ES-I3 (cell line): ENCODE measurements around the gene CRYL1.
A peak's percentile ranks its signal among the peaks of the same experiment; 100 is the strongest.

Experiments used
- H3K36me3 ChIP-seq: 2 replicates; pipeline ENCODE4 v1.6.1; 2013; ENCODE audit warnings: mild to moderate bottlenecking, low read length, control low read depth, moderate library complexity; ENCODE audit not compliant: insufficient read depth
- H3K4me1 ChIP-seq: 2 replicates; pipeline ENCODE4 v1.6.1; 2013; ENCODE audit warnings: mild to moderate bottlenecking, control low read depth, low read length; ENCODE audit not compliant: insufficient read depth
- H3K9ac ChIP-seq: 2 replicates; pipeline ENCODE4 v1.6.1; 2013; ENCODE audit warnings: low read depth, mild to moderate bottlenecking, low read length, moderate library complexity
- H3K9me3 ChIP-seq: 2 replicates; pipeline ENCODE4 v1.6.1; 2013; ENCODE audit warnings: mild to moderate bottlenecking, low read length, moderate library complexity; ENCODE audit not compliant: control insufficient read depth, insufficient read depth

CRYL1 gene

GRCh38 chr13:20550799-20551198 is 25.1 kb upstream of the CRYL1 start:
- H3K9ac ChIP-seq = no peak overlapping the region
- no peaks in the 10 kb centered on the region for H3K9me3 ChIP-seq
- H3K36me3 ChIP-seq = no peaks in the 10 kb centered on the region
- H3K4me1 ChIP-seq = no peaks in the 10 kb centered on the region

- Histone ChIP-seq H3K9me3 (no peaks in the 10 kb centered on the region), H3K36me3 (no peaks in the 10 kb centered on the region), H3K9ac (no peak overlapping the region), H3K4me1 (no peaks in the 10 kb centered on the region)
These were observed 21.8 kb upstream of the CRYL1 start for GRCh38 chr13:20547479-20547908.

DNA sequence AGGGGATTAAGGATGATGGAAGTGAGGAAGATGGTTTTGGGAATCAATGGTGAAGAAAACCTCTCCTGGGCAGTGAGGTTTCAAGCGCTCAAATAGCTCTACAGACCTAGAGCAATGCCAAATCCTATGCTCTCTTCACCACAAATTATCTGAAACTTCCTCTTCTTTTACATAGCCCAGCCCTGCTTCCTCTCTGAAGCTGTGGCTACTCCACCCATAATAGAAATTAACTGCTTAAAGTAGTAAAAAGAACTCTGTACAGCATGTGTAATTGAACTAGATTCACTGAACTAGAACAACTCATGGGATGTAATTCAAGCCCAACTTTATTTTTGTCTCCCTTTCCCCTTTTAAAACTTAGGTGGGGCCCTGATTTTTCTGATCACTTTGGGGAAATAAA is 20.9 kb upstream of the CRYL1 start:
- no peak overlapping the region for H3K9ac ChIP-seq
- H3K36me3 ChIP-seq = no peaks in the 10 kb centered on the region
- no peaks in the 10 kb centered on the region for H3K4me1 ChIP-seq
- H3K9me3 ChIP-seq = no peaks in the 10 kb centered on the region

GRCh38 chr13:20544201-20544923 is 18.7 kb upstream of the CRYL1 start:
- H3K9me3 ChIP-seq = no peaks in the 10 kb centered on the region
- no peak overlapping the region for H3K9ac ChIP-seq
- H3K36me3 ChIP-seq = no peaks in the 10 kb centered on the region
- H3K4me1 ChIP-seq = no peaks in the 10 kb centered on the region

GRCh38 chr13:20536992-20537391 is 11.3 kb upstream of the CRYL1 start:
- Histone ChIP-seq H3K9ac (no peak overlapping the region), H3K4me1 (no peaks in the 10 kb centered on the region), H3K9me3 (no peaks in the 10 kb centered on the region), H3K36me3 (no peaks in the 10 kb centered on the region)

GRCh38 chr13:20534038-20534608 is 8.5 kb upstream of the CRYL1 start:
- 0 out of 2 replicates have a peak, but pooled peaks cover 4% of the 10 kb centered on the region for H3K9me3 ChIP-seq
- H3K36me3 ChIP-seq = no peaks in the 10 kb centered on the region
- no peak overlapping the region for H3K9ac ChIP-seq
- no peaks in the 10 kb centered on the region for H3K4me1 ChIP-seq

GRCh38 chr13:20528452-20528851 is 2.8 kb upstream of the CRYL1 start:
- Histone ChIP-seq H3K9ac (no peak overlapping the region), H3K4me1 (peaks cover 4% of the 10 kb centered on the region; the same call in 1 of the 2 replicates), H3K9me3 (0 out of 2 replicates have a peak, but pooled peaks cover 4% of the 10 kb centered on the region)

GRCh38 chr13:20526664-20527063 is 1.0 kb upstream of the CRYL1 start:
- Histone ChIP-seq H3K9me3 (0 out of 2 replicates have a peak, but pooled peaks cover 4% of the 10 kb centered on the region), H3K36me3 (no peaks in the 10 kb centered on the region), H3K9ac (peak overlapping the region; percentile 76; the same call in 1 of the 2 replicates), H3K4me1 (peaks cover 4% of the 10 kb centered on the region; the same call in 1 of the 2 replicates)

More at GRCh38 chr13:20528452-20528851, 2.8 kb upstream of the CRYL1 start:
- no peaks in the 10 kb centered on the region for H3K36me3 ChIP-seq

GRCh38 chr13:20525144-20525600 is 485 bp downstream of the CRYL1 start:
- Histone ChIP-seq H3K9me3 (no peaks in the 10 kb centered on the region), H3K36me3 (no peaks in the 10 kb centered on the region), H3K4me1 (peaks cover 4% of the 10 kb centered on the region; the same call in 1 of the 2 replicates), H3K9ac (peak overlapping the region; percentile 76; the same call in 1 of the 2 replicates)

DNA sequence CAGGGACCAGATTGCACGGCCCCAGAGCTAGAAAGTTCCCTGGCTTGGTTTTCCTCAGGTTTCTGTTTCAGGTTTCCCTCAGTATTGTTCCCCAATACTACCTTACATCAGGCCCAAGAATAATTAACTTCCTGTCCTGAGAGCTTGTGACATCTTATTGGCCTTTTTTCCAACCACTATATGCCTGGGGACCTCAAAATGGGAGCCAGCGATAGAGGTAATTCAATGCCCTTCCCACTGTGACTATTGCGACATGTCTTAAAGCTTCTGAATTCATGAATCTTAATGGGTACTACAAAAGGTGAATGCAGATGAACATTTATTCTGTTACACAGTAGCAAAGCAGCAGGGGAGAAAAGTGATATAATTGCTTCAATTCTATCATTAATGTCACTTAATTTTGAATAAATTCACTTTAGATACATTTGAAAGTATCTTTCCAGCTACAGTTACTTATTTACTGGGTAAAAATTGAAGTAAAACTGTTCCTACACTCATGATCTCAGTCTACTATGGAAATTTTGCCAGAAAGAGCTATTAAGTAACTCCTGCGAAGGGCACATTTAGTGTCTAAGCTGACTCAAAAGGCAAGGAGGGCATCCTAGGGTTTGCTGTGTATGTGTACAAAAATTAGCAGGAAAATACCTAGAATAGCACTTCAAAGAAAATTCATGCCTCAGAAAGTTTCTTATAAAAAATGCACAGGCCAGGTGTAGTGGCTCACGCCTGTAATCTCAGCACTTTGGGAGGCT is 4.1 kb downstream of the CRYL1 start:
- Histone ChIP-seq H3K9ac (no peak overlapping the region), H3K36me3 (no peaks in the 10 kb centered on the region), H3K4me1 (peaks cover under 1% of the 10 kb centered on the region; the same call in 1 of the 2 replicates), H3K9me3 (no peaks in the 10 kb centered on the region)

- H3K36me3 ChIP-seq = no peaks in the 10 kb centered on the region
- H3K9me3 ChIP-seq = no peaks in the 10 kb centered on the region
- no peak overlapping the region for H3K9ac ChIP-seq
- H3K4me1 ChIP-seq = no peaks in the 10 kb centered on the region
These were observed 5.8 kb downstream of the CRYL1 start for GRCh38 chr13:20519875-20520274.

GRCh38 chr13:20518660-20519100 is 7.0 kb downstream of the CRYL1 start:
- H3K36me3 ChIP-seq = no peaks in the 10 kb centered on the region
- no peaks in the 10 kb centered on the region for H3K4me1 ChIP-seq
- no peaks in the 10 kb centered on the region for H3K9me3 ChIP-seq
- no peak overlapping the region for H3K9ac ChIP-seq

GRCh38 chr13:20514866-20515265 is 10.8 kb downstream of the CRYL1 start:
- Histone ChIP-seq H3K9ac (no peak overlapping the region), H3K9me3 (no peaks in the 10 kb centered on the region), H3K36me3 (no peaks in the 10 kb centered on the region), H3K4me1 (peaks cover 11% of the 10 kb centered on the region)

- Histone ChIP-seq H3K4me1 (peaks cover 11% of the 10 kb centered on the region), H3K9ac (no peak overlapping the region), H3K36me3 (no peaks in the 10 kb centered on the region), H3K9me3 (no peaks in the 10 kb centered on the region)
These were observed 12.1 kb downstream of the CRYL1 start for GRCh38 chr13:20513466-20513995.
